Subcutaneous abdominal adipose tissue (tissue), 5 donors: ENCODE data around the gene EPHB2.

Source experiments
- H3K27ac ChIP-seq: one replicate; pipeline ENCODE4 v1.7.0; 2013; ENCODE audit warnings: low read depth, mild to moderate bottlenecking, inconsistent platforms, low read length, moderate library complexity
- H3K27me3 ChIP-seq, 5 donors: one replicate each; pipeline ENCODE4 v1.7.0; 2013; ENCODE audit warnings: low read length in 5 of 5, inconsistent platforms in 1 of 5; ENCODE audit not compliant: control insufficient read depth in 5 of 5, insufficient read depth in 4 of 5
- H3K36me3 ChIP-seq, 5 donors: one replicate each; pipeline ENCODE4 v1.7.0; 2013; ENCODE audit warnings: low read length in 5 of 5; ENCODE audit not compliant: control insufficient read depth in 5 of 5, insufficient read depth in 5 of 5
- H3K4me1 ChIP-seq, 5 donors: one replicate each; pipeline ENCODE4 v1.7.0; 2013; ENCODE audit warnings: low read length in 5 of 5, mild to moderate bottlenecking in 3 of 5, moderate library complexity in 1 of 5; ENCODE audit not compliant: control insufficient read depth in 5 of 5, insufficient read depth in 5 of 5
- H3K4me3 ChIP-seq, 5 donors: one replicate each; pipeline ENCODE4 v1.7.0; 2013; ENCODE audit warnings: low read length in 5 of 5, low read depth in 1 of 5
- H3K9ac ChIP-seq, 5 donors: one replicate each; pipeline ENCODE4 v1.7.0; 2013; ENCODE audit warnings: low read length in 5 of 5, mild to moderate bottlenecking in 4 of 5, moderate library complexity in 3 of 5
- H3K9me3 ChIP-seq, 5 donors: one replicate each; pipeline ENCODE4 v1.7.0; 2013; ENCODE audit warnings: low read length in 5 of 5; ENCODE audit not compliant: control insufficient read depth in 5 of 5
- donor health status: healthy.
- donor health status: healthy.
- donor health status: healthy.
- donor health status: healthy.
- donor health status: healthy.

EPHB2 gene

GRCh38 chr1:22919341-22920025 is 208.8 kb downstream of the EPHB2 start:
- Histone ChIP-seq H3K27ac (no peak overlapping the region), H3K4me1 (no peaks in the 10 kb centered on the region), H3K27me3 (peaks cover 3 to 15% (median 8%) of the 10 kb centered on the region in 5 donors), H3K9me3 (no peaks in the 10 kb centered on the region), H3K36me3 (no peaks in the 10 kb centered on the region), H3K4me3 (no peak overlapping the region), H3K9ac (no peak overlapping the region)

DNA sequence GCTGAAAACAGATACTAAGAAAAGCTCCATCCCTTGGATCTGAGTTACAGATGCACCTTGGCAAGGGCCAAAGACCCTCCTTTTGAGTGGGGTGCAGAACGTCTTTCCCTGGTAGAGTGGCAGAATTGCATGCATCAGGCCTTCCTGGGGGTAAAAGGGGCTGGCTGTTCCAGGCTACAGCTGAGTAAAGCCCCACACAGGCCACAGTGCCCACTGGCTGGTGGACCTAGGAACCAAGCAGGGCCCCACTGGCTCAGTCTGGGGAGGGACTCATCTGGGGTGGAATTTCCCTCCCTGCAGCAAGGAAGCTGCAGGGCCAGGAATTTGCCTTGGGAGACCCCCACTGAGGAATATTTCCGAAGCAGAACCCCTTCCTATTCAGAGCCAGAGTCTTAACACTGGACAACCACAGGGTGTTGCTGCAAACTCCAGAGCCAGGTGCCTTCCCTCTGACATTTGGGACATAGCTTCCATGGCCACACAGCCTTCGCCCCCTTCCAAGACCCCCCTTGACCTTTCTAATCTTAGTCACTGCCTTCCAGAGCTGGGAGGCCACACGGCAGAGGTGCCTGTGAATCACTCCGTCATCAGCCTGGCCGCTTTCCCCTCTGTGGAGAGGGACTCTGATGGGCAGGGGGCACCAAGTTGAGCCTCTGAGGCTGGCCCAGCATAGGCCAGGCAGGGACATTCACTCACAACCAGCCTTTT is 209.5 kb downstream of the EPHB2 start:
- Histone ChIP-seq H3K27me3 (peaks cover 3 to 19% (median 8%) of the 10 kb centered on the region in 5 donors), H3K9ac (no peak overlapping the region), H3K9me3 (no peaks in the 10 kb centered on the region), H3K4me3 (no peak overlapping the region), H3K4me1 (no peaks in the 10 kb centered on the region), H3K36me3 (no peaks in the 10 kb centered on the region), H3K27ac (no peak overlapping the region)

DNA sequence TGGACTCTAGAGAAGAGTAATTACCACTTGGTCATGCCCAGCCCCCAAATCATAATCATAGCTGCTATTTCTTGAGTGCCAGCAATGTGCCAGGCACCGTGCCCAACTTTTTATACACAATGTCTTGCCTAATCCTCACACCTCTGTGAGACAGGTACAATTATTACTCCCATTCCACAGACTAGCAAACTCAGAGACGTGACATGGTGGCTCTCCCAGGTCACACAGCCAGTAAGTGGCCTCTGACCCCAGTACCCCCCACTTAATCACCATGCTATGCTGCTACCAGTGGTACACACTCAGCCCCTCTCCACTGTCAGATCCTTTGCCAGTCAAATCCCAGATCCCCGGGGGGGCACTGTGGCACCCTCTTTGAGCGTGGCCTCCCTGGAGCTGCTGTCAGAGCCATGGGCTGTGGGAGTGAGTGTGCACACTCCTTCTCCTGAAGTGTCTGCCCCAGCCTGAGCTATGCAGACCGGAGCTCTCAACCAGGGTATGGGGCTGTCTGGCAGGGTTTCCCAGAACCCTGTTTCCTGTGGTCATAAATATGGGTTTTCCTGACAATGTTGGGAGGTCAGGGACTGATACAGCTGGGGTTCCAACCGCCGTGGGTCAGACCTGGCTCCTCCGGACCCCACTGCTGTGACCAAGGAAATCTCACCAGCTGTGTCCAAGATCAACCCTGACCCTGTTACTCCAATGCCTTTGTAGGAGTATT is 210.3 kb downstream of the EPHB2 start:
- Histone ChIP-seq H3K27ac (no peak overlapping the region), H3K9ac (no peak overlapping the region), H3K27me3 (peaks cover 3 to 18% (median 13%) of the 10 kb centered on the region in 5 donors), H3K4me3 (no peak overlapping the region), H3K9me3 (no peaks in the 10 kb centered on the region), H3K4me1 (no peaks in the 10 kb centered on the region), H3K36me3 (no peaks in the 10 kb centered on the region)

DNA sequence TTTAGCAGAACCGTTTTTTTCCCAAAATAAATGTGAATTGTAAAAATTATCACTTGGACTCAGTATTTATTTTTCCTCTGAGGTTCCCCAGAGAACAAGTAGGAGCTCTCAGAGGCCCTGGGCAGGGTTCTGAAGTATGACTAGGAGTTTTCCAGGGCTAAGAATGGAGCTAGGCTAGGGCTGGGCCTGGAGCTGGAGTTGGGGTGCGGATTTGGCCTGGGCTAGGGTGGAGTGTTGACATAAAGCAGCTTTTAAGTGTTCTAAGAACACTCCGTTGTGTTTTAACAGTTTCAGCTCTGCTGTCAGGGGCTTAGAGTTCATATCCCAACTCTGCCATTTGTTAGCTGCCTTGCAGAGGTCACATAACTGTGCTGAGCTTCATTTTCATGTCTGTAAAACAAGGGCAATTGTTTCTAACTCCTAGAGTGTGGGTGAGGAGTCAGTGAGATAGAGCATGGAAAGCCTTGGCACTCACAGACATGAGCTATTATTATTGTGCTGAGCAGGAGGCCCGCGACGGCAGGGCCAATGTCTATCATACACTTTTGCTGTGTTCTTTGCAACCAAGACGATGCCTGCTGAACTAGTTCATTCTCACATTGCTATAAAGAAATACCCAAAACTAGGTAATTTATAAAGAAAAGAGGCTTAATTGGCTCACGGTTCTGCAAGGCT is 210.9 kb downstream of the EPHB2 start:
- H3K27me3 ChIP-seq: peaks cover 3 to 22% (median 13%) of the 10 kb centered on the region in 5 donors
- H3K4me1 ChIP-seq: no peaks in the 10 kb centered on the region
- no peak overlapping the region for H3K27ac ChIP-seq

GRCh38 chr1:22922640-22923039 is 212.0 kb downstream of the EPHB2 start:
- H3K4me3 ChIP-seq: no peak overlapping the region
- peaks cover 2 to 23% (median 13%) of the 10 kb centered on the region in 5 donors for H3K27me3 ChIP-seq
- H3K36me3 ChIP-seq: no peaks in the 10 kb centered on the region
- no peak overlapping the region for H3K27ac ChIP-seq
- no peaks in the 10 kb centered on the region for H3K4me1 ChIP-seq
- H3K9ac ChIP-seq: no peak overlapping the region
- no peaks in the 10 kb centered on the region for H3K9me3 ChIP-seq

More for the DNA sequence above, 210.9 kb downstream of the EPHB2 start:
- Histone ChIP-seq H3K9me3 (no peaks in the 10 kb centered on the region), H3K4me3 (no peak overlapping the region), H3K9ac (no peak overlapping the region), H3K36me3 (no peaks in the 10 kb centered on the region)

GRCh38 chr1:22925111-22925510 is 214.5 kb downstream of the EPHB2 start:
- Histone ChIP-seq H3K9ac (no peak overlapping the region), H3K27ac (no peak overlapping the region), H3K27me3 (peaks cover 0 to 20% (median 13%) of the 10 kb centered on the region in 5 donors), H3K36me3 (no peaks in the 10 kb centered on the region), H3K4me1 (no peaks in the 10 kb centered on the region), H3K4me3 (no peak overlapping the region), H3K9me3 (no peaks in the 10 kb centered on the region)

GRCh38 chr1:22930240-22930912 is 219.7 kb downstream of the EPHB2 start:
- H3K9me3 ChIP-seq: peaks cover 0 to 9% (median 2%) of the 10 kb centered on the region in 5 donors
- H3K4me3 ChIP-seq: no peak overlapping the region
- no peak overlapping the region for H3K9ac ChIP-seq
- H3K27ac ChIP-seq: no peak overlapping the region
- H3K27me3 ChIP-seq: peaks cover 0 to 9% (median 5%) of the 10 kb centered on the region in 5 donors
- H3K36me3 ChIP-seq: no peaks in the 10 kb centered on the region
- H3K4me1 ChIP-seq: no peaks in the 10 kb centered on the region

- Histone ChIP-seq H3K4me1 (no peaks in the 10 kb centered on the region), H3K27ac (no peak overlapping the region), H3K36me3 (no peaks in the 10 kb centered on the region), H3K4me3 (no peak overlapping the region), H3K9me3 (peaks cover 0 to 13% (median 5%) of the 10 kb centered on the region in 5 donors), H3K9ac (no peak overlapping the region), H3K27me3 (peaks cover 0 to 5% (median 0%) of the 10 kb centered on the region in 5 donors)
Measured at GRCh38 chr1:22932803-22933470, 222.3 kb downstream of the EPHB2 start.

DNA sequence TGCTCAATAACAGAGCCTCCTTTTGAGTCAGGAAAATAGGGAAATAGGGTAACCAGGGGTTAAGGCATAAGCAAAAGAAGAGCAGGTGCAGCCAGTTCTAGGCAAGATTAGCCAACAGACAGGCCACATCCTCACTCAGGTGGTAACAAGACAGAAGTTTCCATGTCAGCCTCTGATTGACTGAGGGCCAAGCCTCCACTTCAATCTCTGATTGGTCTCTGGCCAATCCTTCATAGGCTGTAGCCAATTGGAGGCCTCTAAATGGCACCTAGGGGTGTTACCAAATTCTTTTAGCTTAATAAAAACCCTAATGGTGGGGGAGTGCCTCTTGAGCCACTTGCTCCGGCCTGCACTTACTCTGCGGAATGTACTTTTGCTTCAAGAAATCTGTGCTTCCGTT is 224.8 kb downstream of the EPHB2 start:
- Histone ChIP-seq H3K27me3 (peaks cover 0 to 5% (median 0%) of the 10 kb centered on the region in 5 donors), H3K4me3 (no peak overlapping the region), H3K27ac (no peak overlapping the region), H3K36me3 (no peaks in the 10 kb centered on the region), H3K9me3 (peaks cover 0 to 21% (median 5%) of the 10 kb centered on the region in 5 donors), H3K9ac (no peak overlapping the region), H3K4me1 (no peaks in the 10 kb centered on the region)
